OCI-LY3 (cell line): Measurements from ENCODE around the gene MDK.

ENCODE experiments used
- H2AFZ ChIP-seq: fragments of 200-600, 300-600 bp; shearing (Covaris generic); 2 replicates; pipeline ENCODE4 v1.6.0; 2014; ENCODE audit warnings: antibody characterized with exemption, low read depth, low read length
- H3K27ac ChIP-seq: fragments of 200-600, 300-600 bp; sonication (generic); 2 replicates; pipeline ENCODE4 v1.5.1; 2014; ENCODE audit warnings: mild to moderate bottlenecking, low read length, moderate library complexity, mixed read lengths
- H3K27me3 ChIP-seq: fragments of 200-600, 300-600 bp; sonication (generic); 2 replicates; pipeline ENCODE4 v1.6.1; 2014; ENCODE audit warnings: low read depth, low read length, mixed read lengths
- H3K36me3 ChIP-seq: fragments of 200-600, 300-600 bp; sonication (generic); replicated peaks from 2 replicates; pipeline ENCODE3; 2014; ENCODE audit warnings: low read depth, low read length, mixed read lengths
- H3K4me1 ChIP-seq: fragments of 300-600, 200-600 bp; sonication (generic); 2 replicates; pipeline ENCODE4 v1.6.1; 2014; ENCODE audit warnings: low read length, mixed read lengths
- H3K4me2 ChIP-seq: fragments of 200-600, 300-600 bp; sonication (generic); 2 replicates; pipeline ENCODE4 v1.6.1; 2014; ENCODE audit warnings: low read length, mixed read lengths
- H3K4me3 ChIP-seq: fragments of 300-600, 200-600 bp; sonication (generic); 2 replicates; pipeline ENCODE4 v1.5.1; 2014; ENCODE audit warnings: antibody characterized with exemption, mild to moderate bottlenecking, low read length, moderate library complexity
- H3K79me2 ChIP-seq: fragments of 300-600, 200-600 bp; shearing (Covaris generic); 2 replicates; pipeline ENCODE4 v1.6.1; 2014; ENCODE audit warnings: mild to moderate bottlenecking, low read length, mixed read lengths
- H3K9ac ChIP-seq: fragments of 300-600, 200-600 bp; shearing (Covaris generic); 2 replicates; pipeline ENCODE4 v1.6.0; 2014; ENCODE audit warnings: mild to moderate bottlenecking, low read length, moderate library complexity
- H3K9me3 ChIP-seq: fragments of 200-600, 300-600 bp; shearing (Covaris generic); 2 replicates; pipeline ENCODE4 v1.6.1; 2014; ENCODE audit warnings: low read length, mixed read lengths; ENCODE audit not compliant: insufficient read depth
- H4K20me1 ChIP-seq: fragments of 200-600, 300-600 bp; sonication (generic); 2 replicates; pipeline ENCODE4 v1.6.1; 2016; ENCODE audit warnings: low read length, mixed read lengths; ENCODE audit not compliant: insufficient read depth
- CTCF ChIP-seq: fragments of 200-600, 300-600 bp; sonication (generic); IDR thresholded peaks from 2 replicates; pipeline ENCODE4 v1.5.1; 2014; ENCODE audit warnings: antibody characterized with exemption, low read length, low read depth
- EZH2phosphoT487 ChIP-seq: fragments of 200-600 bp; shearing (Covaris generic); IDR thresholded peaks from 2 replicates; pipeline ENCODE4 v1.6.1; 2018; ENCODE audit warnings: antibody characterized with exemption, mixed run types, low read depth

The MDK gene

GRCh38 chr11:46391186-46391577 lies 9.7 kb downstream of the MDK start:
- no peak overlapping the region for H2AFZ ChIP-seq
- H3K9me3 ChIP-seq: no peaks in the 10 kb centered on the region
- peaks cover 7% of the 10 kb centered on the region for H3K4me1 ChIP-seq
- no peak for TF ChIP-seq CTCF
- no peak for TF ChIP-seq EZH2phosphoT487
- no peak overlapping the region for H3K27ac ChIP-seq
- H4K20me1 ChIP-seq: no peaks in the 10 kb centered on the region
- H3K79me2 ChIP-seq: no peaks in the 10 kb centered on the region
- peaks cover 14% of the 10 kb centered on the region for H3K27me3 ChIP-seq
- no peaks in the 10 kb centered on the region for H3K36me3 ChIP-seq
- no peak overlapping the region for H3K4me2 ChIP-seq
- H3K9ac ChIP-seq: no peak overlapping the region
- H3K4me3 ChIP-seq: no peak overlapping the region

- Histone ChIP-seq H3K4me3 (no peak within 1 kb of the TSS), H3K79me2 (no peaks in the 10 kb centered on the region), H4K20me1 (no peaks in the 10 kb centered on the region), H3K36me3 (no peaks in the 10 kb centered on the region), H2AFZ (no peak within 1 kb of the TSS), H3K9me3 (no peaks in the 10 kb centered on the region), H3K4me2 (no peak within 1 kb of the TSS), H3K4me1 (peaks cover 7% of the 10 kb centered on the region), H3K9ac (no peak within 1 kb of the TSS), H3K27me3 (peaks cover 14% of the 10 kb centered on the region), H3K27ac (no peak within 1 kb of the TSS)
- TF ChIP-seq CTCF (no peak), EZH2phosphoT487 (no peak)
These were observed 10.3 kb downstream of the MDK start, which contains the start of gene CHRM4 for GRCh38 chr11:46391578-46392420. Gene CHRM4, minus strand, starts transcription at chr11:46391776. Its CDS starts 5,219 bp downstream, at chr11:46386557.

GRCh38 chr11:46392421-46393230 lies 11.2 kb downstream of the MDK start:
- Histone ChIP-seq H3K4me1 (peaks cover 7% of the 10 kb centered on the region), H3K4me2 (no peak overlapping the region), H3K79me2 (no peaks in the 10 kb centered on the region), H3K27me3 (peaks cover 14% of the 10 kb centered on the region), H3K9me3 (no peaks in the 10 kb centered on the region), H4K20me1 (no peaks in the 10 kb centered on the region), H3K27ac (no peak overlapping the region), H3K36me3 (no peaks in the 10 kb centered on the region), H3K9ac (no peak overlapping the region), H3K4me3 (no peak overlapping the region), H2AFZ (no peak overlapping the region)
- TF ChIP-seq CTCF (no peak), EZH2phosphoT487 (no peak)

- Histone ChIP-seq H3K27me3 (peaks cover 10% of the 10 kb centered on the region), H3K4me3 (no peak overlapping the region), H3K4me1 (peaks cover 7% of the 10 kb centered on the region), H4K20me1 (no peaks in the 10 kb centered on the region), H3K9me3 (no peaks in the 10 kb centered on the region), H3K4me2 (no peak overlapping the region), H3K27ac (peak overlapping the region; percentile 14; the same call in 1 of the 2 replicates), H3K36me3 (no peaks in the 10 kb centered on the region), H3K9ac (no peak overlapping the region), H3K79me2 (no peaks in the 10 kb centered on the region), H2AFZ (no peak overlapping the region)
- no peak for TF ChIP-seq CTCF
- no peak for TF ChIP-seq EZH2phosphoT487
These were observed 11.8 kb downstream of the MDK start for GRCh38 chr11:46393231-46393616.
